ENCODE data around the gene LIPC. TPM values are rescaled to one million over a fixed set of nuclear protein-coding genes. Genes with fewer than 3 reads are reported as not detected.

Gene LIPC
- total and polyA plus RNA-seq, 2 experiments from 2014 or later, result not detected

- no peak for TF ChIP-seq ZNF462 (CRISPR knock-in tag; IDR thresholded peaks at IDR 0.05)
- no peak for TF ChIP-seq EZH2phosphoT487 (IDR thresholded peaks at IDR 0.05; ENCODE audit: unreplicated experiment)
- no peak for TF ChIP-seq ETS1 (IDR thresholded peaks at IDR 0.05)
These were observed 25.0 kb upstream of the LIPC start (continued) for GRCh38 chr15:58406811-58407210.

GRCh38 chr15:58407236-58407775 lies 24.5 kb upstream of the LIPC start:
- Histone ChIP-seq H3K27ac (ENCODE audit: low read depth) (no peak overlapping the region), H3K79me2 (replicated peaks; ENCODE audit: insufficient read depth) (no peaks in the 10 kb centered on the region), H3K9me2 (ENCODE audit: insufficient read depth) (no peaks in the 10 kb centered on the region), H3K36me3 (ENCODE audit: insufficient read depth) (no peaks in the 10 kb centered on the region), H3K4me2 (no peak overlapping the region), H3K4me3 (no peak overlapping the region), H3F3A (replicated peaks; ENCODE audit: low read depth) (no peaks in the 10 kb centered on the region), H2AFZ (0 out of 2 replicates have a peak overlapping the region, but pooled peaks have one; percentile 43), H3K4me1 (ENCODE audit: insufficient read depth) (no peaks in the 10 kb centered on the region), H4K20me1 (replicated peaks; ENCODE audit: insufficient read depth) (no peaks in the 10 kb centered on the region), H3K27me3 (ENCODE audit: insufficient read depth) (no peaks in the 10 kb centered on the region)
- Mint-ChIP-seq H3K27me3 (ENCODE audit: insufficient read depth, low read depth, poor library complexity) (no peaks in the 10 kb centered on the region), H3K4me3 (no peak overlapping the region), H3K9me3 (no peaks in the 10 kb centered on the region), H3K27ac (no peak overlapping the region), H3K36me3 (ENCODE audit: low read depth) (no peaks in the 10 kb centered on the region), H3K4me1 (peaks cover 5% of the 10 kb centered on the region; the same call in 2 of the 3 replicates)
- DNase-seq (ENCODE audit: low spot score) (no peak), ATAC-seq (no peak)
- TF ChIP-seq EZH2 (IDR thresholded peaks at IDR 0.05; ENCODE audit: low read depth, unreplicated experiment) (no peak), REST (IDR thresholded peaks at IDR 0.05; ENCODE audit: unreplicated experiment) (no peak), ETS1 (IDR thresholded peaks at IDR 0.05) (no peak), POLR2AphosphoS5 (IDR thresholded peaks at IDR 0.05; ENCODE audit: low read depth) (no peak), CREB1 (CRISPR knock-in tag; IDR thresholded peaks at IDR 0.05; ENCODE audit: low read depth) (no peak), ZNF114 (CRISPR knock-in tag; IDR thresholded peaks at IDR 0.05) (no peak), CTCF (conservative IDR thresholded peaks at IDR 0.05; ENCODE audit: low read depth in 2 of 2) (no peak), ZNF331 (CRISPR knock-in tag; IDR thresholded peaks at IDR 0.05; ENCODE audit: low read depth) (no peak), STAT1 (IDR thresholded peaks at IDR 0.05; ENCODE audit: unreplicated experiment) (no peak)
